ENCODE results near the gene ALDH3B1. TPM values are rescaled to one million over a fixed set of nuclear protein-coding genes. Genes with fewer than 3 reads are reported as not detected.

ALDH3B1 gene
- polyA plus RNA-seq, 10 donors, result 2.6 to 9.9 (median 6.9) TPM

DNA sequence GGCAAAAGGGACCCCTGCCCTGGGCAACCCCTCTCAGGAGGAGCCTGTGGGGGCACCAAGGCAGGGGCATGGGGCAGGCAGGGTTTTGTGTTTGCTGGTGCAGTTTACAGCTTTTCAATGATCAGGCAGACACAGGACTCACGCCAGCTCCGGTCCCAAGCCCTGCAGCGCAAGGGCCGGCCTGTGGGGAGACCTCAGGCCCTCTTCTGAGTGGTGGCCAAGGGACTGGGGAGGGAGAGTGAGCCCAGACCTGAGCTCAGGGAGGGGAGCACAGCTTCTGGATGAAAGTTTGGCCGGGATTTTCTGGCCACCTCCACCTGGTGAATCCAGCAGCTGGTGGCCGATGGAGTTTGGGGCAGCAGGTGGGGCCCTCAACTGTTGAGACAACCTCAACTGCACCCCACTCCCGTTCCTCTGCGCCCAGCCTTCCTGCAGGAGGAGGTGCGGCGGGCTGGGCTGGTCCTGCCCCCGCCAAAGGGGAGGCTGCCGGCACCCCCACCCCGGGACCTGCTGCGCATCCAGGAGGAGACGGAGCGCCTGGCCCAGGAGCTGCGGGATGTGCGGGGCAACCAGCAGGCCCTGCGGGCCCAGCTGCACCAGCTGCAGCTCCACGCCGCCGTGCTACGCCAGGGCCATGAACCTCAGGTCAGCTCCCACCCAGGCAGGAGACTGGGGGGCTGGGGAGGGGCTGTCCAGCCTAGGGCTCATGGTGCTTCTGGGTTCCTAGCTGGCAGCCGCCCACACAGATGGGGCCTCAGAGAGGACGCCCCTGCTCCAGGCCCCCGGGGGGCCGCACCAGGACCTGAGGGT lies 32.3 kb downstream of the ALDH3B1 start:
- DNase-seq, result no peak

DNA sequence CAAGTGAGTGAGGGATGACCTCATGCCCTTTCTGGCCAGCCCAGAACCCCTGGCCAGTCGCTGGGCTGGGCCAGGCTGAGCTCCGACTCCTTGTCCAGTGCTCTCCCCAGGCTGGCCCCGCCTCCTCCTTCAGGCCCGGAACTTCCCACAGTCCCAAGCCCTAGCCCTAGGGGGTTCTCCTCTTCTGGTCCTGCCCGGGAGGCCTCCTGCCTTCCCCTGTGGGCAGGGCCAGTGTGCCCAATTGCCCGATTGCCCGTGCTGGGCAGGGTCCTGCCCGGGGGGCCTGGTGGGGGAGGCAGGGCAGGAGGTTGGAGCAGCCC lies 32.9 kb downstream of the ALDH3B1 start:
- no peak for DNase-seq

DNA sequence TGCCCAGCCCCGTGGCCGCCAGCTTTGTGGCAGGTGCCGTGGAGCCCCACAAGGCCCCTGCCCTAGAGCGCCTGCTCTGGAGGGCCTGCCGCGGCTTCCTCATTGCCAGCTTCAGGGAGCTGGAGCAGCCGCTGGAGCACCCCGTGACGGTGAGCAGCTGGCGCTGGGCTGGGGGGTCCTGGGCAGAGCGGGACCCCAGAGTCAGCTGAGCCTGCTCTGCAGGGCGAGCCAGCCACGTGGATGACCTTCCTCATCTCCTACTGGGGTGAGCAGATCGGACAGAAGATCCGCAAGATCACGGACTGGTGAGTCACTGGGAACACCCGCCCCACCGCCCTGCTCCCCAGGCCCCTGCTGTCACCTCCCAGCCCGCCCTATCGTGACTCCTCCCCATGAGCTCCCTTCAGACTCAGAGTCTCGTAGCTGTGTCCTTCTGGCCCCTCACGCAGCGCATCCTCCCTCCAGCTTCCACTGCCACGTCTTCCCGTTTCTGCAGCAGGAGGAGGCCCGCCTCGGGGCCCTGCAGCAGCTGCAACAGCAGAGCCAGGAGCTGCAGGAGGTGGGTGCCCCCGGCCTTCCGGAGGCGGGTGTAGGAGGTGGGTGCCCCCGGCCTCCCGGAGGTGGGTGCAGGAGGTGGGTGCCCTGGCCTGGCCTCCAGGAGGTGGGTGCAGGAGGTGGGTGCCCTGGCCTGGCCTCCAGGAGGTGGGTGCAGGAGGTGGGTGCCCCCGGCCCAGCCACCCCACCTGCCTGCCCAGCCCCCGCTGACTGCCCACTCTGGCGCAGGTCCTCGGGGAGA lies 33.4 kb downstream of the ALDH3B1 start:
- DNase-seq, result peak; percentile 44 to 80 (median 45)

DNA sequence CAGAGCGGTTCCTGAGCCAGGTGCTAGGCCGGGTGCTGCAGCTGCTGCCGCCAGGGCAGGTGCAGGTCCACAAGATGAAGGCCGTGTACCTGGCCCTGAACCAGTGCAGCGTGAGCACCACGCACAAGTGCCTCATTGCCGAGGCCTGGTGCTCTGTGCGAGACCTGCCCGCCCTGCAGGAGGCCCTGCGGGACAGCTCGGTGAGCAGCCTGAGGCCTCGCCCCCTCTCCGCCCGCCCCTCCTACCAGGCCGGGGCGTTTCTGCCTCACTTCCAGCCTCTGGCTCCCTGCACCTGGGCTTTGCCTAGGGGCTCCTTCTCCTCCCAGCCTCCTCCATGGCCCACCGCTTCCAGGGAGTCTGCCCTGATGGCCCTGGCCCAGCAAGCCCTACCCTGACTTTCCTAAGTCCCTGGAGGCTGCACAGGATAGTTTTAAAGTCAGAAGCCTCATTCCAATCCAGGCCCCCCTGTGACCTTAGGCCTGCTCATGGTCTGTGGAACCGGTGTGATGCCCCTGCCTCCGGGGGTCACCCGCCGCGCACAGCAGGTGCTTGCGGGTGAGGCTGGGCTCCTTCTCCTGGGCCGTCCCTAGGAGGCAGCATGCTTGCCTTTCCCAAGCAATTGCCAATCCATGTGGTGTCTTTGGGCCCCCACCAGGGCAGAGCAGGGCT lies 34.2 kb downstream of the ALDH3B1 start:
- no peak for DNase-seq

DNA sequence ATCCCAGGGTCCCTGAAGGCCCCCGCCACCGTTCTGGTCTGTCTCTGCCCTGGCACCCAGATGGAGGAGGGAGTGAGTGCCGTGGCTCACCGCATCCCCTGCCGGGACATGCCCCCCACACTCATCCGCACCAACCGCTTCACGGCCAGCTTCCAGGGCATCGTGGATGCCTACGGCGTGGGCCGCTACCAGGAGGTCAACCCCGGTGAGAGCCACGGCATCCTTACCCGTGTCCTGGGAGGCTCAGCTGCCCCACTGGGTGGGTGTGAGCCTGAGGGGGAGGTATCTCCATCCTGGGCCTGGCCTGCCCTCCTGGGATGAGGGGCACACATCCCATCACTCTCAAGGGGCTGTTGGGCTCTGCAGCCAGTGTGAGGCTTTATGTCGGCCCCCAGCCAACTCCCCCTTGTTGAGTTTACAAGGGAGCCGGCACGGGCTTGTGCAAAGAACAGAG lies 34.8 kb downstream of the ALDH3B1 start:
- no peak for DNase-seq

DNA sequence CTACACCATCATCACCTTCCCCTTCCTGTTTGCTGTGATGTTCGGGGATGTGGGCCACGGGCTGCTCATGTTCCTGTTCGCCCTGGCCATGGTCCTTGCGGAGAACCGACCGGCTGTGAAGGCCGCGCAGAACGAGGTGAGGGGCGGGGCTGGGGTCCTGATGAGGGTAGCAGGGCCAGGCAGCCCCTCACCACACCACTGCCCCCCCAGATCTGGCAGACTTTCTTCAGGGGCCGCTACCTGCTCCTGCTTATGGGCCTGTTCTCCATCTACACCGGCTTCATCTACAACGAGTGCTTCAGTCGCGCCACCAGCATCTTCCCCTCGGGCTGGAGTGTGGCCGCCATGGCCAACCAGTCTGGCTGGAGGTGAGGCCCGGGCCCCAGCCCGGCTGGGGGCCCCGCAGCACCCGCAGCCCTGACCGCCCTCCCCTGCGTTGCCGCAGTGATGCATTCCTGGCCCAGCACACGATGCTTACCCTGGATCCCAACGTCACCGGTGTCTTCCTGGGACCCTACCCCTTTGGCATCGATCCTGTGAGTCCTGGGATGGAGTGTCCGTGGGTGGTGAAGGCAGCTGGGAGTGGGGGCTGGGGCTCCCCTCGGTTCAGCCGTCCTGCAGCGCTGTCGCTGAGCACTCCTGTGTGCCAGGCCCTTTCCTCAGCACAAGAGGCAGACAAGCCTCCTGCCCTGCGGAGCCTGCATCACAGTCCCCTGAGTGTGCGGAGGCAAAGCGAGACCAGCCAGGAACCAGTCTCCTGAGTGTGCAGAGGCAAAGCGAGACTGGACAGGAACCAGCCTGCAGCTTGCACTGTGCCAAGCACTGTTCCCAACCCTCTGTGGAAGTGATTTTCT lies 37.5 kb downstream of the ALDH3B1 start:
- DNase-seq, result no peak

- no peak for DNase-seq
These were observed 38.8 kb downstream of the ALDH3B1 start for GRCh38 chr11:68048681-68049508.

GRCh38 chr11:68049509-68050370 lies 39.6 kb downstream of the ALDH3B1 start:
- DNase-seq, result no peak

DNA sequence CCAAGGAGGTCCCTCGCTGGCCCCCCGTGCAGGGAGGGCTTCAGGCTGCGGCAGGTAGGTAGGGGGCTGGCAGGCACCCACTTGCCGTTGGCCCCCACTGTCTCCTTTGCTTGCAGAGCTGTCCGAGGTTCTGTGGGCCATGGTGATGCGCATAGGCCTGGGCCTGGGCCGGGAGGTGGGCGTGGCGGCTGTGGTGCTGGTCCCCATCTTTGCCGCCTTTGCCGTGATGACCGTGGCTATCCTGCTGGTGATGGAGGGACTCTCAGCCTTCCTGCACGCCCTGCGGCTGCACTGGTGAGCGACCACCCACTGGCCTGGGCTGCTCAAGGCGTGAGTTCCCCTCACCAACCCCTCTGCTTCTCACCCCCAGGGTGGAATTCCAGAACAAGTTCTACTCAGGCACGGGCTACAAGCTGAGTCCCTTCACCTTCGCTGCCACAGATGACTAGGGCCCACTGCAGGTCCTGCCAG lies 40.3 kb downstream of the ALDH3B1 start:
- DNase-seq, result no peak

DNA sequence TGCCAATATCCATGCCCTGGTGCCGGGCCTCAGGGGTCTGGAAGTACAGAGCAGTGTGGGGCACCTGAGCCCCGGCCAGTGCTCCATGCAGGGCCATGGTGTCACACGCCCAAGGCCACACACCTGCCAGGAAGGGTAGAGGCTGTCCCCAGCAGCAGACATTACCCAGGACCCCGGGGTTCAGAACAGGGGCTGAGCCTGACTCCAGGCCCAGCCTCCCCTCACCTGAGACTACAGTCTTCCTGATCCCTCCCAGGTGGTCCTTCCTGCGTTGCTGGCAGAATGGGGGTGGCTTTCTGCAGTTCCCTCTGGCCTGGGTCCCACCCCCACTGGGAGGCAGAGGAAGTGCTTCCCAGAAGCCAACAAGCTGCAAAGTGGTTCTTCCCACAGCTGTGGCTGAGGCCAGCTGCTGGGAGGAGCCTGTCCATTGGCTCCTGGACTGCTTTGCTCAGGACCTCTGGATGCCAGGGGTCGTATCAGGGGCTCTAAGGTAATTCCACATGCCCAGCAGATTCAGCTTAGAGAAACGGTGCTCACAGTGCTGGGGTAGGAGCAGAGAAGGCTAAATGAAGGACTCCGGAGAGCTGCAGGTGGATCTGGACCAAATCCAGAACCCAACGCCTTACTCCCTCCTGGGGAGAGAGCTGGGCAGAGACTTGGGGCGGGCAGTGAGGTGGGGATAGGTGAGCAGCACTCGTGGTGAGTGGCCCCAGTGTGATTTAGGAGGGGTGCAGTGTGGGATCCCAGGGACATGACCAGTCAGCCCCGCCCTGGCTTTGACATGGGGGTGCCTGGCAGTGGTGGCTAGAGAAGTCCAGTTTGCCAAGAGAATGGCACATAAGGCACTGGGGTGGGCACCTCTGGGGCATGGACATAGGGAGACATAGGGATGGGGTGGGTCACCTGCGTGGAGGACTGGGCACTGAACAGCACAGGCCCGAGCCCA lies 41.3 kb downstream of the ALDH3B1 start:
- peak in 1 of 3 donors; percentile 44 for DNase-seq

GRCh38 chr11:68052137-68052873 lies 42.2 kb downstream of the ALDH3B1 start:
- no peak for DNase-seq

DNA sequence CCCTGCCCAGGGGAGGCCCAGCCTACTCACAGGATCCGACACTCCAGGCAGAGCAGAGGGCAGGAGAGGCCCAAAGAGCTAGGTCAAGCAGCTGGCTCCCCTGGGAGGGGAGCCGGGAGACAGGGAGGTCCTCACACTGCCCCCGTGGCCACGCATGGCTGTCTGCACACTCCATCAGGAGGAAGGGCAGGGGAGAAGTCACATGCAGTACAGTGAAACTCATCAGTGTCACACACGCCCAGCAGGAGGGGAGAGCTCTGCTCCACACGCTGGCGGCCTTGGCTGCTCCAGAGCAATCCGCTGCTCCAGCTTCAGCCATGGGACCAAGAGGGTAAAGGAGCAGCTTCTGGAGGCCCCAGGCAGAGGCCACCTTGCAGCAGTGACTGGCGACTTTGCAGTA lies 43.0 kb downstream of the ALDH3B1 start:
- DNase-seq, result peak in 1 of 3 donors; percentile 37

DNA sequence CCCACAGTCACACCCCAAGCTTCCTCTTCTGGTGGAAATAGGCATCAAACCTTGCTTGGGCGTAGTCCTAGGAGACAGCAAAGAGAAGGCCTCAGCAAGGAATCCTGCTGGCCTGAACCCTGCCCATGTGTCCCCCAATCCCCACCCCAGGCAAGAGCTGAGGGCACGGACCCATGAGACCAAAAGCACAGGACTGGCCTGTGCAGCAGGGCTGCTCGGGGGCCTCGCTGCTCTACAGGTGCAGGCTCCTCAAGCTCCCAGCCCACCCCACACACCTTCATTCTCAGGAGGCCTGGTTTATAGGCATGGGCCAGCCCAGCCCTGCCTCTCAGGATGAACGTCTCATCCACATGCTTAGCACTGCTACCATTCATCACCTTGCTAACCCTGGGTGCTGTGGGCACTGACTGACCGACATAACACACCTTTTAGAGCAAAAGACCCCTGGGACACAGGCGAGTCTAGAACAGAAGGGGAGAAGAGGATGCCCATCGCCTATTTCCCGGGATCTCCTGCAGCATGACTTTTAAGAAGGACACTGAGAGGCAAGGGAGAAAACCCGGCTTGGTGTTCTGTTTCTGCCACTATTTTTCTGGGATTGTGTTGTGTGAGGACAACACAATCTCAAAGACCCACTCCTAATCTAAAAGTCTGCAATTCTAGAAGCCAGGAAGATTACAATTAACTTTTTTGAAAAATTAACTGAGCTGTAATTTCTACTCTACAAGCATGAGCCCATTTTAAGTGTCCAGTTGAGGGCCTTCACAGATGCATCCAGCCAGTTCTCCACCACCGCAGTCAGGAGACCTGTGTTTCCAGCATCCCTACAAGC lies 44.1 kb downstream of the ALDH3B1 start:
- DNase-seq, result no peak

DNA sequence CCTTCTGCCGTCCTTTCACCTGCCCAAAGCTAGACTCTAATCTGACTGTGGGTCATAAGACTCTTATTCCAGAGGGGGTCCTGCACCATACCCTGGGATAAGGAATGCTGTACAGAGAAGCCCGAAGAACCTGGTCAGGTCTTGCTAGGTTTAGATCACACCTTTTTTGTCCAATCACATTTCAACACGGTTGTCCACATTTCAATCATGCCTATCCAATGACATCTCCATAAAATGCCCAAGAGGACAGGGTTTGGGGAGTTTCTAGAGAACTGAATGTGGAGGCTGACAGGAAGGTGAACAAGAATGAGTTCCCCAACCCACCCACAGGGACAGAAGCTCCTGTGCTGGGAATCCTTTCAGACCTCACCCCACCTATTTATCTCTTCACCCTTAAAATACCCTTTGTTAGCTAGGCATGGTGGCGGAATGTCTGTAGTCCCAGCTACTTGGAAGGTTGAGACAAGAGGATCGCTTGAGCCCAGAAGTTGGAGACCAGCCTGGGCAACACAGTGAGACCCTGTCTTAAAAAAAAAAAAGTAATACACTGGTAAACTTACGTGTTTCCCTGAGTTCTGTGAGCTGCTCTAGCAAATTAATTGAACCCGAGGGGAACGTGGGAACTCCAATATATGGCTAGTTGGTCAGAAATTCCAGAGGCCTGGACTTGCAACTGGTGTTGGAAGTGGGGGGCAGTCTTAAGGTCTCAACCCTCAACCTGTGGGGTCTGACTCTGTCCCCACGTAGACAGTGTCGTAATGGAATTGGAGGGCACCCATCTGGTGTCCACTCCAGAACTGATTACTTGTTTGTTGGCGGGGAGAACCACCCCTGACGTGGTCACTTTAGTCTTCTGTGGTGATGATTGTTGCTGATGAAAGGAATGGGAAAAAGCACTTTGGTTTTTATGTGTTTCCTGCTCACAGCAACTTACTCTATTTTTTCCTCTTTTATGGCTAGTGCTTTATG lies 46.5 kb downstream of the ALDH3B1 start:
- DNase-seq, result no peak

GRCh38 chr11:68057807-68058206 lies 47.7 kb downstream of the ALDH3B1 start:
- DNase-seq, result no peak
